Uterus (tissue), 2 donors: ENCODE data around the gene TDRD9.

Source experiments
- CTCF ChIP-seq, 4 experiments: fragments of 200-600 bp in 2 of 4; fragments of 450-650 bp in 2 of 4; sonication (generic) in 2 of 4; IDR thresholded peaks; one replicate each; pipeline ENCODE4 v1.5.1; 2016 to 2019; ENCODE audit warnings: antibody characterized with exemption in 4 of 4, mild to moderate bottlenecking in 2 of 4, moderate library complexity in 1 of 4
- POLR2A ChIP-seq, 2 donors: fragments of 450-650 bp; IDR thresholded peaks; one replicate each; pipeline ENCODE4 v1.6.1; 2016; ENCODE audit warnings: antibody characterized with exemption in 2 of 2, mild to moderate bottlenecking in 1 of 2, moderate library complexity in 1 of 2

- no peak for TF ChIP-seq CTCF (IDR thresholded peaks at IDR 0.05)
- no peak for TF ChIP-seq POLR2A (IDR thresholded peaks at IDR 0.05)
Measured at GRCh38 chr14:103898204-103898603, 30.1 kb upstream of the TDRD9 start.
